Superior temporal gyrus (tissue), 1 donor: ENCODE measurements around the gene TXNDC11.
"Not testable (repeated sequence)": the region's sequence is repeated elsewhere in the genome, so short reads cannot be mapped to it uniquely, and the experiment has no call there.

ENCODE experiments used
- DNase-seq: peaks from one replicate; pipeline ENCODE4 v3.0.0-alpha.2; 2016; ENCODE audit errors: extremely low spot score

Gene TXNDC11, protein sequence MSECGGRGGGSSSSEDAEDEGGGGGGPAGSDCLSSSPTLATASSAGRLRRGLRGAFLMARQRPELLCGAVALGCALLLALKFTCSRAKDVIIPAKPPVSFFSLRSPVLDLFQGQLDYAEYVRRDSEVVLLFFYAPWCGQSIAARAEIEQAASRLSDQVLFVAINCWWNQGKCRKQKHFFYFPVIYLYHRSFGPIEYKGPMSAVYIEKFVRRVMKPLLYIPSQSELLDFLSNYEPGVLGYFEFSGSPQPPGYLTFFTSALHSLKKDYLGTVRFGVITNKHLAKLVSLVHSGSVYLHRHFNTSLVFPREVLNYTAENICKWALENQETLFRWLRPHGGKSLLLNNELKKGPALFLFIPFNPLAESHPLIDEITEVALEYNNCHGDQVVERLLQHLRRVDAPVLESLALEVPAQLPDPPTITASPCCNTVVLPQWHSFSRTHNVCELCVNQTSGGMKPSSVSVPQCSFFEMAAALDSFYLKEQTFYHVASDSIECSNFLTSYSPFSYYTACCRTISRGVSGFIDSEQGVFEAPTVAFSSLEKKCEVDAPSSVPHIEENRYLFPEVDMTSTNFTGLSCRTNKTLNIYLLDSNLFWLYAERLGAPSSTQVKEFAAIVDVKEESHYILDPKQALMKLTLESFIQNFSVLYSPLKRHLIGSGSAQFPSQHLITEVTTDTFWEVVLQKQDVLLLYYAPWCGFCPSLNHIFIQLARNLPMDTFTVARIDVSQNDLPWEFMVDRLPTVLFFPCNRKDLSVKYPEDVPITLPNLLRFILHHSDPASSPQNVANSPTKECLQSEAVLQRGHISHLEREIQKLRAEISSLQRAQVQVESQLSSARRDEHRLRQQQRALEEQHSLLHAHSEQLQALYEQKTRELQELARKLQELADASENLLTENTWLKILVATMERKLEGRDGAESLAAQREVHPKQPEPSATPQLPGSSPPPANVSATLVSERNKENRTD

GRCh38 chr16:11742536-11743307 is at the start of gene TXNDC11:
TSS of gene TXNDC11 (minus strand) at chr16:11742857. CDS start at chr16:11742730, 127 bp downstream.
- DNase-seq: peak; percentile 98

GRCh38 chr16:11791144-11791828 is 48.6 kb upstream of the TXNDC11 start:
- DNase-seq: no peak

DNA sequence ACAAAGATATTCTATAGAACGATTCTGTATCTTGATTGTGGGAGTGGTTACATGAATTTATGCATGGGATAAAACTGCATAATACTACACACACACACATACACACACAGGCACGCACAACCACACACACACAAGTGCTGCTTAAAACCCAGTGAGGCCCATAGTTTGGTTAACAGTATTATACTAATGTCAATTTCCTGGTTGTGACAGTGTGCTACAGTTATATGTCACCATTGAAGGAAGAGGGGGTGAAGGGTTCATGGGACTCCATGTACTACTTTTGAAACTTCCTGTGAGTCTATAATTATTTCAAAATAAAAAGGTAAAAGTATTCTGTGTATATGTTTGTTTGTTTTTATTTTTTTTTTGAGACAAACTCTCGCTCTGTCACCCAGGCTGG is 46.3 kb upstream of the TXNDC11 start:
- no peak for DNase-seq

GRCh38 chr16:11784980-11785599 is 42.4 kb upstream of the TXNDC11 start:
- DNase-seq: not testable (repeated sequence)

- not testable (repeated sequence) for DNase-seq
Measured at GRCh38 chr16:11784381-11784780, 41.7 kb upstream of the TXNDC11 start.

- no peak for DNase-seq
Measured at GRCh38 chr16:11784038-11784369, 41.3 kb upstream of the TXNDC11 start.

DNA sequence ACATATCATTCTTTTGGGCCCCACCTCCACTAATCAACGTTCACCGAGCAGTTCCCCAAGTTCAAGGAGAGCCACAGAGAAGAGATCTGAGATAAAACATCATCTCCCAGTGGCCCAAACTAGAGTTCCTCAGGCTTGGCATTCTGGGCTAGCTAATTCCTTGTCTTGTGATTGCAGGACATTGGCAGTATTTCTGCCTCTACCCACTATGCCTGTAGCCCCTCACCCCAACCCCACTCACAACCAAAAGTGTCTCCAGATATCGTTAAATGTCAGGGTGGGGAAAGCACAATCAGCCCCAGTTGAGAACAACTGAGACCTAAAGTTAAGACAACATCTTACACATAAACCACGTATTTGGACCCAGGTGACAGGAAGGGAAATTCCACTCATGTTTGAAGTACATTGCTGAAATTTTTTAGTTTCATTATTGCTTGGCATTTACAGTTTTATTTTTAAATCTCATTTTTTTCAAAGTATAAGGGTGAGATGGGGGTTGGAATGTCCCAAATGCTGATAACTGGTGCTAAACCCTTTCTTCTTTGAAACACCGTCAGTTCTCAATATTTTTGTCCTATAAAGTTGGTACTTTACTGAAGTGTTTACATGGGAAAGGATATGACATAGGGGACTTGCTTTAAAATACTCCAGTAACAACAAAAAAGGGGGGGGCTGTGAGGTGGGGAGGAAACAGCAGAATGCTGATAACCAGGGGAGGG is 40.8 kb upstream of the TXNDC11 start:
- no peak for DNase-seq

DNA sequence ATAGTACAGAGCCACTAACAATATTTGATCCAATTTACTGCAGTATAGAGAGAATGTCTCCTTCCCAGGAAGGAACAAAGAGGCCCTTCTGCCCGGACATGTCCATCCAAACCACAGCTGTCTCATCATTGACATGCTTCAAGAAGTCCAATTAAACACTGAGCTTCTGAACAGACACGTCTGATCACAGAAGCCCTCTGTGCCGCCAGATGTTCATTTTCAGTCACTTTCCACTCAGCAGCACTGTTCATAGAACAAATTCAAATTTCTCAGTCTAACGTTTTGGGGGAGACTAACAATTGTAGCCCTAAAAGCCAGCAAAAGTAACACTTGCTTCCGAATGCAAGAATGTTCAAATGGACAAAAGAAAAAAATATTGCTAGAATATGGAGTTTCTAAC is 39.1 kb upstream of the TXNDC11 start:
- peak; percentile 88 for DNase-seq

DNA sequence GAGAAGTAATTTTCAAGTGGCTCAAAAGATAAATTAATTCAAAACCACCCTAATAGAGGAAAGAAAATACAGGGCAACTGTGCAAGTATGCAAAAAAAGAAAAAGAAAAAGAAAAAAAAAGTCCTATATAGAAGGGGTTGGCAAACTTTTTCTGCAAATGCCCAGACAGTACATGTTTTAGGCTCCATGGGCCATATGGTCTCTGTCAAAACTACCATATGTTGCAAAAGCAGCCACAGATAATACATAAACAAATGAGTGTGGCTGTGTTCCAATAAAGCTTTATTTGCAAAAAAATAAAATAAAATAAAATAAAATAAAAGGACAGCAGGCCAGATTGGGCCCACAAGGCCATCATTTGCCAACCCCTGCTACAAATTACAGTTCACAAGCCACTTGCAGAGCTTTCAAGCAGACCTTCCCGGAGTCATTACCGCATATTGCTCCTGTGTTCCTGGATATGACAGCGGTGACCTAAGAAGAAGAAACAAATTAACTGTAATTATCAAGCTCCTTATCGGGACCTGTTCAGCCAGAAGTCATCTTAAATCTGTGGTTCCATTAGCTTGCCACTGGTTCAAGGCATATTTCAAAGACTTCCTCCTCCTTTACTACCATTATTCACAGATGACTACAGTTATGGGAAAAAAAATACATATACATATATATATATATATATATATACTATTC is 38.5 kb upstream of the TXNDC11 start:
- DNase-seq: no peak

DNA sequence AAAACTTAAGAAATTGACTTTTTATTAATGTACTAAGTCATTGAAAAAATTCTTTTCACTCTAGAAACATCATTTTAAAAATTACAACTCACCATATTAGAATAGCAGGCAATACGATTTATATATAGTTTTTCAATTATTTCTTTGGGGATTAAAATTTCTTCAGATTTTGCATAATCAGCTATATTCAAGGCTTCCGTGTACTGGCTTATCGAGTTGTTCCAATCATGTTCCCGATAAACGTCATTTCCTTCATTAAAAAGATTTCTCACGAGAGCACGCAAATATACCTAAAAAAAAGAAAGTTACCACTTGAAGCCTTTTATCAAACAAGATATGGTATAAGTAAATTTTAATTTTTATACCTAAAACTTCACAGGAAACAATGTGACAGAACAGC is 36.4 kb upstream of the TXNDC11 start:
- DNase-seq: no peak

- DNase-seq: no peak
Measured at GRCh38 chr16:11774065-11774626, 31.5 kb upstream of the TXNDC11 start.

- DNase-seq: no peak
Measured at GRCh38 chr16:11768849-11769248, 26.2 kb upstream of the TXNDC11 start.

- DNase-seq: no peak
Measured at GRCh38 chr16:11762431-11762830, 19.8 kb upstream of the TXNDC11 start.

DNA sequence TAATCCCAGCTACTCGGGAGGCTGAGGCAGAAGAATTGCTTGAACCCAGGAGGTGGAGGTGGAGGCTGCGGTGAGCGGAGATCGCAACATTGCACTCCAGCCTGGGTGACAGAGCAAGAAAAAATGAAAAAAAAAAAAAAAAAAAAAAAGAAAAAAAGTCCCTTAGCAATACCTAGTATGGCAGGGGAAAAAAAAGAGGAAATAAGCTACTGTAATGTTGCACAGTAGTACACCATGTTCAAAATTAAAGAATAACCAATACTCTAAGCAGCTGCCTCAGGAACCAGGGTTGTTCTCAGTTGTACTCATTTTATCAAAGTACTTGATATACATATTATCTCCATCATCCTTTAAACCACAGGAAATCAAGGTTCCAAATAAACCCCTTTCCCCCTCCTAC is 17.3 kb upstream of the TXNDC11 start:
- DNase-seq: no peak

DNA sequence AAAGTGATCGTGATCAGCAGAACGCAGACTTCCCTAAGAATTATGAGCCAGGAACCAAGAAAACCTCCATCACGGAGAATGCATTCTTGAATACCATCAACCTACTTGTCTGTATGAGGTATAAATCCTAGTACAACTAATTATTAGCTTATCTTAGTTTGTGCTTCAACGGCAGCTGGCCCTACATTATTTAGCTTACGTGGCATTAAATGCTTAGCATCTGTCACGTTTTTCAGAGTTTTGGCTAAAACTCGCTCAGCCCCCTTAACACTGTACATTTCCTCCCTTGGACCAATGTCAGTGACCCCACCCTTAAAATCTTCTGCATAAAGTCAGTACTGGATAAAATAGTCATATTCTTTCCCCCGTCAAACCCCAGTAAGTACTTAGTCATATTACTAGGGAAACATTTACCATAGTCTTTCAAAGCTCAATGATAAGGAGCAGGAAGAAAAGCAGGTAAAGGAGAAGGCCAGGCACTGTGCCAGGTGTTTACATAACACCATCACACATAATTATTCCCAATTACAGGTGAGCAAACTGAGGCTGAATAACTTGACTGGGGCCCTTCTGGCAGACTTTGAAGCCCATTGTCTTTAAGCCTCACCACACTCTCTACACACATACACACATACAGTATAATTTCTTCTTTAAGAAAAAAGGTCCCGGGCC is 16.6 kb upstream of the TXNDC11 start:
- no peak for DNase-seq

- no peak for DNase-seq
Measured at GRCh38 chr16:11757671-11758545, 15.3 kb upstream of the TXNDC11 start.

DNA sequence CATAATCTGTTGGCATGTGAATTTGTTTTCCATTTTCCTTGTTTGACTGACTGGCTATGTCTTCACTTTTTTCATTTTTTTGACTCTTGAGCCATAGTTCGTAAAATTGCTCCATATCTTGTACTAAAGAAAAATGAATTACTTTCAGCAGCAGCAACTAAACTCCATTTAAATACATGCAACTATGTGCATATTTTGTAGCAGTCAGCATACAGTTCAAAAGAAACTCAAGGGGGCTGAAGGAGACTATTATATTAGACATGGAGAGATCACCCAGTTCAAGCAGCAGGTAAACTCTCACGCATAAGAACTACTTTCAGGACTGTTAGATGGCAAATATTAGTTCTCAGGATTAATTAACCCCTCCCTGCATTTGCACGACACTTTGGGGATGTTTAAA is 13.6 kb upstream of the TXNDC11 start:
- no peak for DNase-seq
